Trophoblast cell (in vitro differentiated cells and primary cell): ENCODE results near the gene SYT2.
"Not testable (repeated sequence)": the region's sequence is repeated elsewhere in the genome, so short reads cannot be mapped to it uniquely, and the experiment has no call there.

ENCODE experiments used
- DNase-seq, 2 donors: peaks; one replicate each; pipeline ENCODE4 v3.0.0-alpha.2; 2016
- H2AFZ ChIP-seq: 2 replicates; pipeline ENCODE4 v1.6.1; 2013; ENCODE audit warnings: low read length, moderate library complexity, mild to moderate bottlenecking; ENCODE audit not compliant: insufficient read depth, poor library complexity
- H2AK5ac ChIP-seq: 2 replicates; pipeline ENCODE4 v1.6.1; 2013; ENCODE audit warnings: mild to moderate bottlenecking, low read length
- H2BK120ac ChIP-seq: 2 replicates; pipeline ENCODE4 v1.6.1; 2013; ENCODE audit warnings: low read length, mild to moderate bottlenecking, moderate library complexity; ENCODE audit not compliant: insufficient read depth, poor library complexity
- H2BK12ac ChIP-seq: 2 replicates; pipeline ENCODE4 v1.6.1; 2013; ENCODE audit warnings: mild to moderate bottlenecking, low read length, moderate library complexity
- H2BK5ac ChIP-seq: 2 replicates; pipeline ENCODE4 v1.6.1; 2013; ENCODE audit warnings: low read length, low read depth, moderate library complexity, mild to moderate bottlenecking; ENCODE audit not compliant: poor library complexity
- H3K14ac ChIP-seq: 2 replicates; pipeline ENCODE4 v1.6.1; 2013; ENCODE audit warnings: mild to moderate bottlenecking, low read length
- H3K18ac ChIP-seq: 2 replicates; pipeline ENCODE4 v1.6.1; 2013; ENCODE audit warnings: mild to moderate bottlenecking, low read length
- H3K23ac ChIP-seq: 2 replicates; pipeline ENCODE4 v1.6.1; 2013; ENCODE audit warnings: low read length
- H3K27ac ChIP-seq: 2 replicates; pipeline ENCODE4 v1.5.1; 2013; ENCODE audit warnings: low read depth, mild to moderate bottlenecking, inconsistent platforms, low read length, moderate library complexity
- H3K27me3 ChIP-seq: 2 replicates; pipeline ENCODE4 v1.6.1; 2013; ENCODE audit warnings: inconsistent platforms, mild to moderate bottlenecking, low read length, moderate library complexity; ENCODE audit not compliant: insufficient read depth
- H3K36me3 ChIP-seq, 2 experiments: 1 replicate in 1 of 2; 2 replicates in 1 of 2; pipeline ENCODE4 v1.6.1; 2013; ENCODE audit warnings: low read length in 2 of 2, mild to moderate bottlenecking in 2 of 2, moderate library complexity in 1 of 2; ENCODE audit not compliant: insufficient read depth in 2 of 2, control insufficient read depth in 1 of 2
- H3K4ac ChIP-seq: 2 replicates; pipeline ENCODE4 v1.6.1; 2013; ENCODE audit warnings: low read depth, mild to moderate bottlenecking, low read length, moderate library complexity
- H3K4me1 ChIP-seq, 2 experiments: 1 replicate in 1 of 2; 2 replicates in 1 of 2; pipeline ENCODE4 v1.6.1; 2013; ENCODE audit warnings: low read length in 2 of 2, mild to moderate bottlenecking in 2 of 2, moderate library complexity in 1 of 2; ENCODE audit not compliant: insufficient read depth in 2 of 2, control insufficient read depth in 1 of 2
- H3K4me2 ChIP-seq: 2 replicates; pipeline ENCODE4 v1.6.1; 2013; ENCODE audit warnings: inconsistent platforms, mild to moderate bottlenecking, low read length, moderate library complexity
- H3K4me3 ChIP-seq: 2 replicates; pipeline ENCODE4 v1.5.1; 2013; ENCODE audit warnings: mild to moderate bottlenecking, low read depth, low read length, inconsistent platforms
- H3K79me1 ChIP-seq: one replicate; pipeline ENCODE4 v1.6.1; 2013; ENCODE audit warnings: low read length
- H3K79me2 ChIP-seq: 2 replicates; pipeline ENCODE4 v1.6.1; 2013; ENCODE audit warnings: low read length, mild to moderate bottlenecking; ENCODE audit not compliant: control insufficient read depth, insufficient read depth, poor library complexity
- H3K9ac ChIP-seq: 2 replicates; pipeline ENCODE4 v1.6.1; 2013; ENCODE audit warnings: mild to moderate bottlenecking, low read length
- H3K9me3 ChIP-seq: 2 replicates; pipeline ENCODE4 v1.6.1; 2013; ENCODE audit warnings: low read depth, mild to moderate bottlenecking, control low read depth, inconsistent platforms, low read length; ENCODE audit not compliant: insufficient read depth
- H4K12ac ChIP-seq: 2 replicates; pipeline ENCODE4 v1.6.1; 2013; ENCODE audit warnings: low read depth, mild to moderate bottlenecking, low read length, moderate library complexity
- H4K8ac ChIP-seq: 2 replicates; pipeline ENCODE4 v1.6.1; 2013; ENCODE audit warnings: low read depth, mild to moderate bottlenecking, low read length, moderate library complexity
- H4K91ac ChIP-seq: one replicate; pipeline ENCODE4 v1.6.1; 2013; ENCODE audit warnings: low read depth, mild to moderate bottlenecking, low read length, moderate library complexity
- WGBS: extraction: QIAGEN DNeasy Blood & Tissue Kit; methylation state at CpG from one replicate; pipeline ENCODE4 v1.1.7; 2013; ENCODE audit warnings: missing lambda C conversion rate; ENCODE audit not compliant: insufficient read length, insufficient coverage; ENCODE audit errors: extremely low coverage; 5-methylcytosine and 5-hydroxymethylcytosine counted together

Gene SYT2

GRCh38 chr1:202723708-202724107 is 13.5 kb upstream of the SYT2 start:
- Histone ChIP-seq H4K8ac (no peak overlapping the region), H4K12ac (no peak overlapping the region), H2BK5ac (no peak overlapping the region), H3K4me3 (no peak overlapping the region), H3K18ac (no peak overlapping the region), H4K91ac (no peak overlapping the region), H3K27me3 (no peaks in the 10 kb centered on the region), H2BK12ac (no peak overlapping the region), H2AFZ (no peak overlapping the region), H3K79me1 (no peaks in the 10 kb centered on the region), H3K4ac (no peak overlapping the region), H3K27ac (no peak overlapping the region), H3K4me1 (no peaks in the 10 kb centered on the region), H3K79me2 (no peaks in the 10 kb centered on the region), H3K23ac (no peak overlapping the region), H3K9ac (no peak overlapping the region), H2AK5ac (no peak overlapping the region), H3K9me3 (no peaks in the 10 kb centered on the region), H3K36me3 (peaks cover 3 to 21% of the 10 kb centered on the region in 2 experiments), H2BK120ac (no peak overlapping the region), H3K4me2 (no peak overlapping the region), H3K14ac (no peak overlapping the region)
- no CpG with 5 or more reads among the region's 7 CpGs for WGBS
- DNase-seq = no peak

GRCh38 chr1:202723046-202723445 is 12.8 kb upstream of the SYT2 start:
- H4K12ac ChIP-seq, H3K4ac ChIP-seq: not testable (repeated sequence)
- WGBS = no CpG with 5 or more reads among the region's 6 CpGs

DNA sequence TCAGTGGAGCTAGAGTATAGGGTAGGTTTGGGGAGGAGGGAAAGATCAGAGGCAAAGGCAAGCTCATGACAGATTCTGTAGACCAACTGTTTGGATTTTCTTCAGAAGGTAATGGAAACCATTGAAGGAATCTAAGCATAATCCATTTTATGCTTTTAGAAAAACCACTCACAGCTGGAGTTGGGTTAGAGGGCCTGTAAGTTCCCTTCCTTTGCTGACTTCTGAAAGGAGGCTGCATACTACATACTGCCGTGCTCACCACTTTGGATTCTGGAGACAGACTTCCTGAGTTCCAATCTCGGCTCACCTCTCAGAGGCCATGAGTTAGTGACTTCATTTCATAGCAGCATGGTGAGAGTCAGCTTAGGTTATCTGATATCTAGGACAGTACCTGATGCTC is 6.4 kb upstream of the SYT2 start:
- H3K27ac ChIP-seq = no peak overlapping the region
- no peak overlapping the region for H4K12ac ChIP-seq
- no CpG with 5 or more reads among the region's 2 CpGs for WGBS
- H3K36me3 ChIP-seq = no peaks in the 10 kb centered on the region
- H4K91ac ChIP-seq = no peak overlapping the region
- no peaks in the 10 kb centered on the region for H3K79me1 ChIP-seq
- H2AFZ ChIP-seq = no peak overlapping the region
- H2BK5ac ChIP-seq = no peak overlapping the region
- H3K4ac ChIP-seq = no peak overlapping the region
- H3K18ac ChIP-seq = no peak overlapping the region
- H3K4me1 ChIP-seq = no peaks in the 10 kb centered on the region
- no peak overlapping the region for H3K4me2 ChIP-seq
- H3K79me2 ChIP-seq = no peaks in the 10 kb centered on the region
- no peak overlapping the region for H3K4me3 ChIP-seq
- no peak for DNase-seq
- H3K14ac ChIP-seq = no peak overlapping the region
- H3K9me3 ChIP-seq = peaks cover 2% of the 10 kb centered on the region
- no peak overlapping the region for H3K23ac ChIP-seq
- no peak overlapping the region for H2BK12ac ChIP-seq
- no peak overlapping the region for H2AK5ac ChIP-seq
- no peak overlapping the region for H2BK120ac ChIP-seq
- no peak overlapping the region for H3K9ac ChIP-seq
- H4K8ac ChIP-seq = no peak overlapping the region
- H3K27me3 ChIP-seq = peaks cover 4% of the 10 kb centered on the region

More at GRCh38 chr1:202723046-202723445, 12.8 kb upstream of the SYT2 start:
- H3K18ac ChIP-seq, H4K8ac ChIP-seq, H3K4me3 ChIP-seq, H2BK12ac ChIP-seq, H2AK5ac ChIP-seq, H3K14ac ChIP-seq, H3K4me2 ChIP-seq, H2BK120ac ChIP-seq, H3K79me1 ChIP-seq, H2BK5ac ChIP-seq, H3K27me3 ChIP-seq, H3K4me1 ChIP-seq, H3K9me3 ChIP-seq, H3K23ac ChIP-seq, H3K79me2 ChIP-seq, H2AFZ ChIP-seq, DNase-seq, H3K27ac ChIP-seq, H3K9ac ChIP-seq, H4K91ac ChIP-seq: not testable (repeated sequence)
- H3K36me3 ChIP-seq = peaks cover 3 to 21% of the 10 kb centered on the region in 2 experiments

DNA sequence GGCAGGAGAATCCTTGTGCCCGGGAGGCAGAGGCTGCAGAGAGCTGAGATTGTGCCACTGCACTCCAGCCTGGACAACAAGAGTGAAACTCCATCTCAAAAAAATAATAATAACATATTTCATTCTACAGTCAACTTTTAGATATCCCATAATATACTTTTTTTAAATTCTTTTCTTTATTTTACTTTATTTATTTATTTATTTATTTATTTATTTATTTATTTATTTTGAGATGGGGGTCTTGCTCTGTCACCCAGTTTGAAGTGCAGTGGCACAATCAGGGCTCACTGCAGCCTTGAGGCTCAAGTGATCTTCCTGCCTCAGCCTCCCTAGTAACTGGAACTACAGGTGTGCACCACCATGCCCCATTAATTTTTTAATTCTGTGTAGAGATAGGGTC is 3.9 kb upstream of the SYT2 start:
- DNase-seq, H2BK5ac ChIP-seq, H3K9me3 ChIP-seq, H3K36me3 ChIP-seq, H3K4me2 ChIP-seq, H3K14ac ChIP-seq, H3K9ac ChIP-seq, H3K18ac ChIP-seq, H4K8ac ChIP-seq, H3K23ac ChIP-seq, H3K79me2 ChIP-seq, H4K12ac ChIP-seq, H4K91ac ChIP-seq, H2BK12ac ChIP-seq, H2AFZ ChIP-seq, H3K4ac ChIP-seq, H3K79me1 ChIP-seq, H2AK5ac ChIP-seq, H3K4me1 ChIP-seq, H2BK120ac ChIP-seq, H3K4me3 ChIP-seq, H3K27ac ChIP-seq: not testable (repeated sequence)
- WGBS = no CpG with 5 or more reads among the region's 1 CpG
- peaks cover 26% of the 10 kb centered on the region for H3K27me3 ChIP-seq
